GM21367 (cell line): Measurements from ENCODE around the gene JARID2.

Experiments used
- ATAC-seq: cut with Tn5 transposase; IDR thresholded peaks from one replicate; pipeline ENCODE4 v1.9.1; 2021; ENCODE audit not compliant: unreplicated experiment

JARID2 gene

GRCh38 chr6:15481390-15482291 is 235.8 kb downstream of the JARID2 start:
- ATAC-seq: no peak

GRCh38 chr6:15483060-15483459 is 237.2 kb downstream of the JARID2 start:
- ATAC-seq: no peak

- ATAC-seq: no peak
Observed at GRCh38 chr6:15484140-15484539, 238.3 kb downstream of the JARID2 start.

- ATAC-seq: no peak
Observed at GRCh38 chr6:15484821-15485220, 239.0 kb downstream of the JARID2 start.

- no peak for ATAC-seq
Observed at GRCh38 chr6:15485936-15486335, 240.1 kb downstream of the JARID2 start.

- no peak for ATAC-seq
Observed at GRCh38 chr6:15487262-15487661, 241.4 kb downstream of the JARID2 start.

- ATAC-seq: no peak
Observed at GRCh38 chr6:15489261-15489962, 243.5 kb downstream of the JARID2 start.

GRCh38 chr6:15490242-15491100 is 244.6 kb downstream of the JARID2 start:
- ATAC-seq: no peak

GRCh38 chr6:15491255-15491985 is 245.6 kb downstream of the JARID2 start:
- ATAC-seq: no peak

GRCh38 chr6:15491986-15492269 is 246.1 kb downstream of the JARID2 start:
- ATAC-seq: no peak

GRCh38 chr6:15493437-15494168 is 247.7 kb downstream of the JARID2 start:
- no peak for ATAC-seq

GRCh38 chr6:15495375-15495901 is 249.6 kb downstream of the JARID2 start:
- ATAC-seq: no peak

- no peak for ATAC-seq
Observed at GRCh38 chr6:15496345-15497131, 250.7 kb downstream of the JARID2 start.

- ATAC-seq: no peak
Observed at GRCh38 chr6:15498640-15499039, 252.8 kb downstream of the JARID2 start.

GRCh38 chr6:15499125-15499524 is 253.3 kb downstream of the JARID2 start:
- no peak for ATAC-seq

- no peak for ATAC-seq
Observed at GRCh38 chr6:15499591-15499990, 253.7 kb downstream of the JARID2 start.

- no peak for ATAC-seq
Observed at GRCh38 chr6:15500078-15500740, 254.3 kb downstream of the JARID2 start.
